ENCODE results near the gene ING1.

The ING1 gene

GRCh38 chr13:110759710-110760109, 46.2 kb downstream of the ING1 start:
- peaks cover 8% of the 10 kb centered on the region; the same call in 1 of the 2 replicates for H3K27me3 ChIP-seq
- no peak for TF ChIP-seq CTCF (IDR thresholded peaks at IDR 0.05; ENCODE audit: low read depth, low read length)
- H3K4me3 ChIP-seq (ENCODE audit: low read depth, low read length), result no peak overlapping the region
- no peaks in the 10 kb centered on the region for H3K4me1 ChIP-seq
- H3K36me3 ChIP-seq, result no peaks in the 10 kb centered on the region
- DNase-seq, result no peak
- no peaks in the 10 kb centered on the region for H3K9me3 ChIP-seq

DNA sequence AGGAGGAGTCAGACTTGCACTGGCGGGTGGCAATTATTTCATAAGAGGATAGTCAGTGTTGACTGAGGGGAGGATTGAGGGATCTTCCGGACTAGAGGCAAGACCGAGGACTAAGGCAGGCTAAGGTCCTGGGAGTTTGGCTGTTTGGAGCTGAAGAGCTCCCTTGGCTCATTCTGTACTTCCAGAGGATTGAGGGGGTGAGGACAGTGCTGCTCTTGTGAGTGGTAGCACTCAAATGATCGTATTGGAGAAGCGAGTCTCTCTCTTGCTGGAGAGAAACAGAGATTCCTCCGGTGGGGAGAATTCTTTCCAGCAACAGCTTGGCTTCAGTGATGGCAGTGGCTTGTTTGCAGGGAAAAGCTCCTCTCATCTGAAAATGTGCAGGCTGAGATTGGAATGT, 47.1 kb downstream of the ING1 start:
- no peaks in the 10 kb centered on the region for H3K36me3 ChIP-seq
- TF ChIP-seq CTCF (IDR thresholded peaks at IDR 0.05; ENCODE audit: low read depth, low read length), result no peak
- DNase-seq, result no peak

GRCh38 chr13:110766671-110767430, 53.4 kb downstream of the ING1 start:
- TF ChIP-seq CTCF (IDR thresholded peaks at IDR 0.05; ENCODE audit: low read depth, low read length), result no peak
- no peaks in the 10 kb centered on the region for H3K4me1 ChIP-seq
- H3K9me3 ChIP-seq, result no peaks in the 10 kb centered on the region
- DNase-seq, result no peak
- H3K27me3 ChIP-seq, result peaks cover 29% of the 10 kb centered on the region
- no peak overlapping the region for H3K4me3 ChIP-seq (ENCODE audit: low read depth, low read length)
- H3K36me3 ChIP-seq, result no peaks in the 10 kb centered on the region

More for the DNA sequence above, 47.1 kb downstream of the ING1 start:
- no peaks in the 10 kb centered on the region for H3K9me3 ChIP-seq
- peaks cover 10% of the 10 kb centered on the region; the same call in 1 of the 2 replicates for H3K27me3 ChIP-seq
- H3K4me1 ChIP-seq, result no peaks in the 10 kb centered on the region
- no peak overlapping the region for H3K4me3 ChIP-seq (ENCODE audit: low read depth, low read length)

DNA sequence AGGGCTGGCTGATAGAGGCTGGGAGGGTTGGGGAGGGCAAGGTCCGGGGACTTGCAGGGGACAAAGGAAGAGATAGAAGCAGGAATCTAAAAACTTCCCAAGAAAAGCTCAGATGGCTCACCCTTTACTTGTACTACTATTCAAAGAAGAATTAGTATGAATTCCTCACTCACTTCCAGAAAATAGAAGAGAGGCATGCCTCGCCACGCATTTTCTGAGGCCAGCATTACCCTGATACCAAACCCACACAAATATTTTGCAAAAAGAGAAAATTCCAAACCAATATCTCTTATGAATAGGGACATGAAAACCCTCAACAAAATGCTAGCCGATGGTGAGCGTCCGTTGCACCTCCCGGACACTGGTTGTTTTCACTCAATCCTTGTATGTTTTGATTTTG, 54.0 kb downstream of the ING1 start:
- Histone ChIP-seq H3K36me3 (no peaks in the 10 kb centered on the region), H3K4me1 (no peaks in the 10 kb centered on the region), H3K27me3 (peaks cover 35% of the 10 kb centered on the region), H3K4me3 (ENCODE audit: low read depth, low read length) (no peak overlapping the region), H3K9me3 (no peaks in the 10 kb centered on the region)
- no peak for DNase-seq
- no peak for TF ChIP-seq CTCF (IDR thresholded peaks at IDR 0.05; ENCODE audit: low read depth, low read length)

DNA sequence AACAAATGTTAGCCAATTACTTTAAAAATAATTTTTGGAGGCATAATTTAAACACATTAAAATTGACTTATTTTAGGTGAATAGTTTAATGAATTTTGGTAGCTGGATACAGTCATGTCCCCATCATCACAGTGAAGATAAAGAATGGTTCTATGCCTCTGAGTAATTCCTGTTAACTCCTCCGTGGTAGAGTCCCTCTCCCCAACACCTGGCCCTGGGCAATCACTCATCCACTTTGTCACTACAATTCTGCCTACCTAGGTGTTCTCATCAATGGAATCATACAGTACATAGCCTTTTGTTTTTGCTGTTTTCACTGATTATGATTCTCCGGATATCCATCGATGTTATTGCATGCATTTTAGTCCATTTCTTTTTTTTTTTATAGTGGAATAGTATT, 55.6 kb downstream of the ING1 start:
- DNase-seq, result no peak
- no peak for TF ChIP-seq CTCF (IDR thresholded peaks at IDR 0.05; ENCODE audit: low read depth, low read length)
- no peaks in the 10 kb centered on the region for H3K36me3 ChIP-seq

GRCh38 chr13:110770678-110771077, 57.2 kb downstream of the ING1 start:
- H3K4me1 ChIP-seq, result no peaks in the 10 kb centered on the region
- no peak for TF ChIP-seq CTCF (IDR thresholded peaks at IDR 0.05; ENCODE audit: low read depth, low read length)
- DNase-seq, result no peak

More for the DNA sequence above, 55.6 kb downstream of the ING1 start:
- Histone ChIP-seq H3K4me1 (no peaks in the 10 kb centered on the region), H3K4me3 (ENCODE audit: low read depth, low read length) (no peak overlapping the region), H3K9me3 (no peaks in the 10 kb centered on the region), H3K27me3 (peaks cover 47% of the 10 kb centered on the region)

More at GRCh38 chr13:110770678-110771077, 57.2 kb downstream of the ING1 start:
- Histone ChIP-seq H3K4me3 (ENCODE audit: low read depth, low read length) (no peak overlapping the region), H3K27me3 (peaks cover 56% of the 10 kb centered on the region), H3K9me3 (no peaks in the 10 kb centered on the region), H3K36me3 (no peaks in the 10 kb centered on the region)
